SIG-M5 (cell line): ENCODE results near the gene CCDC27.

Experiments
- DNase-seq: peaks from one replicate; lab custom pipeline; 2025; lab: John Stamatoyannopoulos, UW

CCDC27 gene

DNA sequence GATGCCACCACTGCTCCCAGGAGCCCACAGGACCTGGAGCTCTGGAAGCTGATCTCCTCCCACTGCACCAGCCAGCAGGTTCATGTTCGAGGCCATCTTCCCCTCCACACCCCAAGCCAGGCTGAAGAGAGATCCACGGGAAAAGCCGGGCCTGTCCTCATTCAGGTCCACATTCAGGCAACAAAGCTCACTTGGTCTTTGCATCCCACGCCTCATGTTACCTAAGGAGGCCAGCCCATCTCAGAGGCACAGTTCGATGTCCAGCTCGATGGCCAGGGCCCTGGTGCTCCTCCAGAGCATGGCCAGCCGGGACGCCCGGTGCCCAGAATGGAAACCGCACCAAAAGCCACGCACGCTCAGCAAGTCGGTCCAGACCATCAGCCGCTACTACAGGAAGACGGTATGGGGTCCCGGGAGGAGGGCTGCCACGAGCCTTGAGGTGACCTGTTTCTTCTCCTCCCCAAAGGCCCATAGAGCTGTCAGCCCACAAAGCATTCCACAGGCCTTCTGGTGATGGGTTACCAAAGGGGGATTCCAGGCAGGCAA, at the start of gene CCDC27:
Gene CCDC27, plus strand, starts transcription at position 51 of the 546 bp plus-strand sequence. Its CDS starts 32 bp downstream, at position 83.
- no peak for DNase-seq

DNA sequence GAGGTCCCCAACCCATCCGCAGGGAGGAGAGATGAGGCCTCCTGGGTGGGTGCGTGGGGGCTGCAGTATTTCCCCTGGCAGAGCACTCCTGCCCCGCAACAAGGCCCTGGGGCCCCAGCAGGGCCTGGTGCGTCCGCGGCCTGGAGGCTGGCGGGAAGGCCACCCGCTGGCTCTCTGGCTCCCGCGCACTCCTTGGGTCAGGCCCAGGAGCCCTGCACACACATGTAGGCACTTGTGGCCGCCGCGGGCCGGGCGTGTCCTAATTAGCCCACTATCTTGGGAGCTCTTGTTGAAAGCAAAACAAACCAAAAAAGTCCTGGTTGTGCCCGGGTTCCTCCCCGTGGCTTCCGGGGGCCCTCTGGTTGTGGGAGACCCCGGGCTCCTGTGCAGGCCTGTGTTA, 49.7 kb upstream of the CCDC27 start:
- DNase-seq, result no peak

DNA sequence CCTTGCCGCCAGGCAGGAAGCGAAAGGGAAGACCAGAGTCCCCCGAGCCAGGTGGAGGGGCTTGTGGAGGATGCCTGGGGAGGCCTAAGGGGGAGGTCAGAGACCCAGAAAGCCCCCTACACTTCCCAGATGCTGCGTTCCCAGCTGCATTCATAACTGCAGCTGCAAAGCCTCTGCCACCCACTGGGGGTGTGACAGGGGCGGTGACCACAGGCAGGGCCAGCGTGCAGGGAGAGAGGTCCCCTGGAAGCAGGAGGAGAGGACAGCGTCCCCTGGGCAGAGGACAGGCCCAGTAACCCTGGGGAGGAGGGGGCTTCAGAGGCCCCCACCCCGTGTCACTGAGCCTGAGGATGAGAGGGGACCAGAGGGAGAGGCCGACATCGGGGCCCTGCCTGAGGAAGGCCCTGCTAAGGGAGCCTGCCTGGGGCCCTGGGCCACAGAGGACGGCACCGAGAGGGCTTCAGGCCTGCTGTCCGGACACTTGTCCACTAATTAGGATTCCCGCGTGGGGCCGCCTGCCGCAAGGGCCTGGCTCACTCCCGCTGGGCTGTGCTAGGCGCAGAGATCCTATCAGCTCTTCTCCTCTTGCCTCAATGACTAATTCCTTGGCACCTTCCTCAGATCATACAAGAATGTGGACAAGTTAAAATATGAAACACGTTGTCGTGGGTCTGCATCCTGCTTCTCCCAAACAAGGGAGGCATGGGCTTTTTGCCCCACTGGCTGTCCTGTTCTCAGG, 49.1 kb upstream of the CCDC27 start:
- no peak for DNase-seq

GRCh38 chr1:3703786-3704371, 48.4 kb upstream of the CCDC27 start:
- no peak for DNase-seq

DNA sequence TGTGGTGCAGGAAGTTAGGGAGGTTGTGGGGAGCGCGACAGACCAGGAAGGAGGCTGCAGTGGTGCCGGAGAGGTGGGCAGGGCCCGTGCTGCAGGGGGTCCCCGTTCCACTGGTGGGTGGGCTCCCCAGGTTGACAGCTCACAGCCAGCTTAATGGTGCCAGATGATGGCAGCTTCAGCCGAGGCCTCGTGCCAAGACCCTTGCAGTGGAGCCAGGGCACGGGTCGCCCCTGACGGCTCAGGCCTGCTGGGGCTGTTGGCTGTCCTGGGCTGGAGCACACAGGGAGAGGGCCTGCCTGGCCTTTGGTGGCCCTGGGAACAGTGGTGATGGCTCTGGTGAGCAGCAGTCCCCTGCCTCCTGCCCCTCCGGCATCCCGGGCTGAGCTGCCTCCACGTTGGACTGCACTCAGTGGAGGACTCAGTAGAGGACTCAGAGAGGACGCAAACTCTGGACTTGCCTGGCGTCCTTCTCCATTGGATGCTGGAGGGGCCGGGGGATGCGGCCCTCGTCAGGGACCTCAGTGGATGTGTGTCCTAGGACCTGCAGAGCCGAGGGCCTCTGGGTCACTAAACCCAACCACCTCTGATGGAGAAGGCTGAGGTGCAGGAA, 46.8 kb upstream of the CCDC27 start:
- DNase-seq, result no peak

GRCh38 chr1:3706651-3707297, 45.5 kb upstream of the CCDC27 start:
- DNase-seq, result no peak

DNA sequence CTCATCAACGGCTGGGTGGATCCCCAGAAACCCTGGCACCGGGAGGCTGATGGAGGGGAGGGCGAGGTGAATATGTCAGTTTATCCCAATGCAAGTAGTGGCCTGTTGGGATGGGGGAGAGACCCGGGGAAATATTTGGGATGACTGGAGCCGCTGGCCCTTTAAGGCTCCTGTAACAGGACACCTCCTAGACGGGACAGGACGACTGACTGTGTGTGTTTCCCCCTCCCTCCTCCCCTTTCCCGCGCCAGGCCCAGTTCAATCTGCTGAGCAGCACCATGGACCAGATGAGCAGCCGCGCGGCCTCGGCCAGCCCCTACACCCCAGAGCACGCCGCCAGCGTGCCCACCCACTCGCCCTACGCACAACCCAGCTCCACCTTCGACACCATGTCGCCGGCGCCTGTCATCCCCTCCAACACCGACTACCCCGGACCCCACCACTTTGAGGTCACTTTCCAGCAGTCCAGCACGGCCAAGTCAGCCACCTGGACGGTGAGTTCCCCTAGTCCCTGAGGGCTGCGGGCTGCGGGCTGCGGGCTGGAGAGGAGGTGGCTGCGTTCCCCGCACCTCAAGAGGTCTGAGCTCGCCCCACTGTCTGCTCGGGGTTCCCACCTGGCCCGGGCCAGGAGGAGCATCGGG, 44.8 kb upstream of the CCDC27 start:
- no peak for DNase-seq

- DNase-seq, result no peak
Observed at GRCh38 chr1:3707939-3708328, 44.3 kb upstream of the CCDC27 start.

DNA sequence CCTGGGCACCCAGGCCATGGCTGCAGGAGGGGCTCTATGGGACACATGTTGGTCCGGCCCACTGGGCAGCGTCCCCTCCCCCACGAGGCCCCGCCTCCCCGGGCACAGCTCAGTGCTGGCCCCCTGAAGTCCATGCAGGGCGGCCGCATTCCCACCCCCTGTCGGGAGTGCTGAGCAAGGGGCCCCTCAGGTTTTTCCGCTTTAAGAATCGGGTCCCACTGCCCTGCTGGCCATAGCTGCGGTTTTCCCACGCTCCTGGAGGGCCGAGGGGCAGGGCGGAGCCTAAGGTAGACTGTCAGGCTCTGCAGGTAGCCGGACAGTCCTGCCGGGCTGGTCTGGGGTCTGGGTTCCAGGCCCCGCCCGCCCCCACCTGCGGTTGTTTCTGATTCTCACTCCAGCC, 43.5 kb upstream of the CCDC27 start:
- DNase-seq, result no peak

GRCh38 chr1:3710251-3710650, 42.0 kb upstream of the CCDC27 start:
- DNase-seq, result no peak

- DNase-seq, result no peak
Observed at GRCh38 chr1:3711381-3711779, 40.9 kb upstream of the CCDC27 start.

DNA sequence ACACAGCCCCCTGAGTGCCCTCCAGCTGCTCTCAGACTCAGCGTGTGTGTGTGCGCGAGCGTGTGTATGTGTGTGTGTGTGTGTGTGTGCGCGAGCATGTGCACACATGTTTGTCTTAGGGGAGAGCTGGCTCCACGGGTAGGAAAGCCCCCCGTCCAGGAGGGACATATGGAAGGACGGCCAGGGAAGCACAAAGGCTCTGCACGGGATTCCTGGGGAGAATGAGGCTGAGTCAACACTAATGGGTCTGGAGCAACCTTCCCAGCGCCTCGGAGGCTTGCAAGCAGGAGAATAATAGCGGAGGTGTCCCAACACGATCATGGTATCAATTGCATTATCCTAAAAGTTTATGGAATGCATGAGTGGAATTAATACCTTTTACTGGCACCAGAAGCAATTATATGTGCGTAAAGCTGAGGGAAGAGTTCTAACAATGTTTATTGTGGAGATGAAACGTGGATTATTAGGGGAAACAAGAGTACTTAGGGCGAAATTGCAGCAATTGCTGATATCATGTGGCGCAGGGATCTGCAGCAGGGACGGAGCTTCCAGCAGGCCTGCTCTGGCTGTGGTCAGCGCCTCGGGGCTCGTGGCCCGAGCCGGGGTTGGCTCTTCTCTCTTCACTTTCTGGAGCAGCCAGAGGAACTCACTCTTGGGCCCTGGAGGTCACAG, 40.3 kb upstream of the CCDC27 start:
- no peak for DNase-seq

GRCh38 chr1:3712573-3713535, 39.4 kb upstream of the CCDC27 start:
- no peak for DNase-seq

GRCh38 chr1:3713840-3714239, 38.4 kb upstream of the CCDC27 start:
- no peak for DNase-seq

DNA sequence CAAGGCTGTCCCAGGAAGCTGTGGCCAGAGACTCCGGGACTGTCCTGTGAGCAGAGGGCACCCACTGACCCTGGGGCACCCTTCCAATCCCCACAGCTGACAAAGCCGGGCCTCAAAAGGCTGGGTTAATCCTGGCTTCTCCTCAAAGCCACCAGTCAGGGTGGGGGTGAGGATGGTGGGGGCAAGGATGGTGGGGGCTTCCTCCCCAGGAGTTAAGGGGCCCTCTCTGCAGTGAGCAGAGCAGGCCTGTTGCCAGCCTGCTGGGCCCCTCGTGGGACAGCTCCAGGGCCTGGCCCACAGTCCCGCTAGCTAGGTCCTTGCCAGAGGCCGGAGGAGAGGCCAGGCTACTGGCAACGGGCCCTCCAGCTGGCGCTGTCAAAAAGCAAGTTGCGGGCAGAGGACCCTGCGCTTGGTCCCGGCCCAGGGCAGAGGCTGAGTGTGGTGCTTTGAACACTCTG, 37.9 kb upstream of the CCDC27 start:
- DNase-seq, result no peak

DNA sequence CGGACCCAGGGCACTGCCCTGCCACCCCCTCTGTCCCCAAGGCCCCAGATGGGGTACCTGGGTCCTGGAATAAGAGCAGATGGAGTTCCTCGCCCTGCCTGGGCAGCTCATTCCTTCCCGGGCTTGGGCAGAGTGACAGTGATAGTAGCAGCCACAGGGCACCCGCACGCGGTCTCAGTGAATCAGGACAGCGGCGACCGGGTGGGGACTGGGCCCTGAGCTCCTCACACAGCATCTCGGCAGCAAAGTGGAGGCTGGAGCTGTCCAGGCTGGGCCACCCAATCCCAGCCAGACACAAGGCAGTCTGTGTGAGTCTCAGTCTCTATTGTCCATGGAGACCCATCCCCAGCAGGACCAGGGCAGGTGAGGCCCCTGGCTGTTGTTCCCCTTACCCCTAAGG, 37.4 kb upstream of the CCDC27 start:
- no peak for DNase-seq

DNA sequence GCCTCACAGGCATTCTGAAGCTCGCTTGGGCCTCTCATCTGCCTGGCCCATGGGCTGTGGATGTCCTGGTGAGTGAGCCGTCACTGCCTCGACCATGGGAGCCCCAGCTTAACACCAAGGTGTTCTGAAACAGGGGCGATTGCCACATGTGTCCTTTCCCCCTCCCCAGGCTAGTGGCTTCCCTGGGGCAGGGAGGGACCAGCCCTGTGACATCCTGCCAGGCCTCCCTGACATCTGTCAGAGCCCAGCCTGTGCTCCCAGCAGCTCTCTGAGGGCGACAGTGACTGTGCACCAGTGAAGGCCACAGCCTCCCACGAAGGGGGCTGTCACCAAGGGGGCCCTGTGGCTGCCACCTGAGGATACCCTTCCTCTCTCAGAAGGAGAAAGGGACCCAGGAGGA, 35.9 kb upstream of the CCDC27 start:
- DNase-seq, result no peak

- DNase-seq, result peak; percentile 24
Observed at GRCh38 chr1:3717041-3717714, 35.1 kb upstream of the CCDC27 start.

GRCh38 chr1:3717715-3718601, 34.3 kb upstream of the CCDC27 start:
- DNase-seq, result no peak
